Colonic mucosa (tissue), 4 donors: ENCODE measurements around the gene ZWILCH. TPM values are rescaled to one million over a fixed set of nuclear protein-coding genes. Genes with fewer than 3 reads are reported as not detected.

Experiments
- DNase-seq: peaks from one replicate; pipeline ENCODE4 v3.0.0-alpha.2; 2020
- H3K27ac ChIP-seq: fragments of 200-600 bp; one replicate; pipeline ENCODE4 v1.8.0; 2021
- H3K27me3 ChIP-seq: fragments of 200-600 bp; one replicate; pipeline ENCODE4 v1.8.0; 2021
- H3K36me3 ChIP-seq: fragments of 200-600 bp; one replicate; pipeline ENCODE4 v1.8.0; 2021
- H3K4me1 ChIP-seq: fragments of 200-600 bp; one replicate; pipeline ENCODE4 v1.8.0; 2021; ENCODE audit warnings: mild to moderate bottlenecking
- H3K4me3 ChIP-seq: fragments of 200-600 bp; one replicate; pipeline ENCODE4 v1.8.0; 2021
- H3K9ac ChIP-seq, 2 donors: one replicate each; pipeline ENCODE4 v1.7.0; 2013; ENCODE audit warnings: control low read depth in 2 of 2, low read depth in 2 of 2, low read length in 2 of 2
- H3K9me3 ChIP-seq: fragments of 200-600 bp; one replicate; pipeline ENCODE4 v1.8.0; 2021
- intact Hi-C: fragments of 100-400 bp; cut with DNase I; formaldehyde crosslinking; loops from one replicate; pipeline ENCODE4 v1.14.1; 2022
- total RNA-seq, 2 donors: library from RNA; stranded (reverse); fragmentation: NEBNext Ultra II Directional in 1 of 2; extraction: Animal tissue kit (Norgen Biotek cat#: 25700) in 1 of 2; gene quantifications; one replicate each; pipeline ENCODE4 v1.2.1, GENCODE V29; 2021
- TF ChIP-seq, protein P1 (sequence below): fragments of 200-600 bp; IDR thresholded peaks from one replicate; pipeline ENCODE4 v1.8.0; 2022; ENCODE audit warnings: antibody characterized with exemption, mild to moderate bottlenecking
- donor health status: healthy.
- donor health status: DM: no; HTN: no; CAD: no.
- donor health status: DM: no; HTN: no; CAD: no.

ZWILCH gene
- total RNA-seq, 2 donors from 2014 or later, result 8.4 to 20.1 TPM

DNA sequence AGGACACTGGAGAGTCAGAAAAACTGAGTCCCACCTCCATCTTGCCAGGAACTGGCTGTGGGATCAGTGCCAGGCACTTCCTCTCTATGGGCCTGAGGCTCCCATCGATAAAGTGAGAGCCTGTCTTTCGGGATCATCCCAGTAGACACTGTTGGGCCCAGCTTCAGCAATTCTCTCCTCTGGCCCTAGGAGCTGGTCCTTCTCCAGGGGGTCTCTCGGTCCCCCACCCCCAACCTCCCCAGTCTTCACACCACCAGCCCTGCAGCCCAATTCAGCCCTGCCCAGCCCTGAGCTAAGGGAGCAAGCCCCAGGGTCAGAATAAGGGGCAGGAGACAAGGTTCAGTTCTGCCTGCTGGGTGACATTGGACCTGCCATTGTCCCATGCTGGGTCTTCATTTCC, 65.2 kb downstream of the ZWILCH start:
- intact Hi-C loops, result no loop called here
- TF ChIP-seq, protein P1, sequence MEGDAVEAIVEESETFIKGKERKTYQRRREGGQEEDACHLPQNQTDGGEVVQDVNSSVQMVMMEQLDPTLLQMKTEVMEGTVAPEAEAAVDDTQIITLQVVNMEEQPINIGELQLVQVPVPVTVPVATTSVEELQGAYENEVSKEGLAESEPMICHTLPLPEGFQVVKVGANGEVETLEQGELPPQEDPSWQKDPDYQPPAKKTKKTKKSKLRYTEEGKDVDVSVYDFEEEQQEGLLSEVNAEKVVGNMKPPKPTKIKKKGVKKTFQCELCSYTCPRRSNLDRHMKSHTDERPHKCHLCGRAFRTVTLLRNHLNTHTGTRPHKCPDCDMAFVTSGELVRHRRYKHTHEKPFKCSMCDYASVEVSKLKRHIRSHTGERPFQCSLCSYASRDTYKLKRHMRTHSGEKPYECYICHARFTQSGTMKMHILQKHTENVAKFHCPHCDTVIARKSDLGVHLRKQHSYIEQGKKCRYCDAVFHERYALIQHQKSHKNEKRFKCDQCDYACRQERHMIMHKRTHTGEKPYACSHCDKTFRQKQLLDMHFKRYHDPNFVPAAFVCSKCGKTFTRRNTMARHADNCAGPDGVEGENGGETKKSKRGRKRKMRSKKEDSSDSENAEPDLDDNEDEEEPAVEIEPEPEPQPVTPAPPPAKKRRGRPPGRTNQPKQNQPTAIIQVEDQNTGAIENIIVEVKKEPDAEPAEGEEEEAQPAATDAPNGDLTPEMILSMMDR, result no peak
- no peaks in the 10 kb centered on the region for H3K4me1 ChIP-seq
- no peaks in the 10 kb centered on the region for H3K27me3 ChIP-seq
- no peak for DNase-seq
- no peaks in the 10 kb centered on the region for H3K9me3 ChIP-seq
- H3K4me3 ChIP-seq, result no peak overlapping the region
- H3K27ac ChIP-seq, result no peak overlapping the region
- H3K36me3 ChIP-seq, result no peaks in the 10 kb centered on the region
- no peak overlapping the region for H3K9ac ChIP-seq

DNA sequence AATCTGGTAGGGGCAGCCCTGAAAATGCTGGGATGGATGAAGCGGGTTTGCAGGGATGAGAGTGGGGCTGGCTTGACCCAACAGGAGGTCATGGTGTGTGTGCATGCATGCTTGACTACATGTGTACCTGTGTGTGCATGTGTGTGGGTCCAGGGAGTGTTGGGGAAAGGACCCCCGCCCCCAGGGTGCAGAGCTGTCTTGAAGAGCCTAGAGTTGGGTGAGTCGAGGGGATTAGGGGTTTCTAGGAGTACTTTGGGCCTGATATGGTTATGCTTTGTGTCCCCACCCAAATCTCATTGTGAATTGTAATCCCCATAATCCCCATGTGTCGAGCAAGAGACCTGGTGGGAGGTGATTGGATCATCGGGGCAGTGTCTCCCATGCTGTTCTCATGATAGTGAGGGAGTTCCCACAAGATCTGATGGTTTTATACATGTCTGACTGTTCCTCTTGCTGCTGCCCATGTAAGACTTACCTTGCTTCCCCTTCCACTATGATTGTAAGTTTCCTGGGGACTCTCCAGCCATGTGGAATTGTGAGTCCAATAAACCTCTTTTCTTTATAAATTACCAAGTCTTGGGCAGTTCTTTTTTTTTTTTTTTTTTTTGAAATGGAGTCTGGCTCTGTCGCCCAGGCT, 65.8 kb downstream of the ZWILCH start:
- Histone ChIP-seq H3K9me3 (no peaks in the 10 kb centered on the region), H3K36me3 (no peaks in the 10 kb centered on the region), H3K9ac (no peak overlapping the region), H3K27me3 (no peaks in the 10 kb centered on the region), H3K4me1 (no peaks in the 10 kb centered on the region), H3K27ac (no peak overlapping the region), H3K4me3 (no peak overlapping the region)
- DNase-seq, result no peak
- TF ChIP-seq, protein P1, result no peak
- intact Hi-C loops, result no loop called here

DNA sequence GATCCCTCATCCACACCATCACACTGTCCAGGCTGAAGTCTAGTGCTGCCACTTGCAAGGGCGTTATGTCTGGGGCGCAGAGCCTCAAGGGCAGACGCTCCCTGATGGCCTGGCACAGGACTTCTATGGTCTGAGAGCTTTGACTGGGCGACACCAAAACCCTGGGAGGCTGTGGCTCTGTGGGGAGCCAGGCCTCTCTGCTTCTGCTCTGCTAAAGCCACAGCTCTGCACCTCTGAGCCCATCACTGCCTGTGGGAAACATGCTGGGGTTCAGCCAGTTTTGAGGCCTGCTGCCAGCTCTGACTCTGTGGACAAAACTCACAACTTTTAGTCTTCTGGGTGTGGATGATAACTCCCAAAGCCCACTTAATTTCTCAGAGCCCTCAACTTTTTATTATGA, 67.0 kb downstream of the ZWILCH start:
- Histone ChIP-seq H3K9me3 (no peaks in the 10 kb centered on the region), H3K4me1 (no peaks in the 10 kb centered on the region), H3K36me3 (no peaks in the 10 kb centered on the region), H3K27ac (no peak overlapping the region), H3K4me3 (no peak overlapping the region), H3K9ac (no peak overlapping the region), H3K27me3 (no peaks in the 10 kb centered on the region)
- TF ChIP-seq, protein P1, result no peak
- intact Hi-C loops, result no loop called here
- no peak for DNase-seq

DNA sequence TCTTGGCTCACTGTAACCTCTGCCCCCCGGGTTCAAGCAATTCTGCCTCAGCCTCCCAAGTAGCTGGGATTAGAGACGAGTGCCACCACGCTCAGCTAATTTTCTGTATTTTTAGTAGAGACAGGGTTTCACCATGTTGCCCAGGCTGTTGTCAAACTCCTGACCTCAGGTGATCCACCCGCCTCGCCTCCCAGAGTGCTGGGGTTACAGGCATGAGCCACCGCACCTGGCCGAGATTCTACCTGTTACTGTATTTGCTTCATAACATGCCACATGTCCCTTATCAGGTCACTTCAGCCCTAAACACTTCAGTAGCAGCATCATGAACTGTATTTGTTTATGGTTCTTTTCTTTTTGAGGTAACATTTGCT, 68.2 kb downstream of the ZWILCH start:
- no peaks in the 10 kb centered on the region for H3K9me3 ChIP-seq
- H3K36me3 ChIP-seq, result no peaks in the 10 kb centered on the region
- intact Hi-C loops, result no loop called here
- TF ChIP-seq, protein P1, result no peak
- no peaks in the 10 kb centered on the region for H3K27me3 ChIP-seq
- no peak overlapping the region for H3K27ac ChIP-seq
- no peak overlapping the region for H3K4me3 ChIP-seq
- H3K4me1 ChIP-seq, result no peaks in the 10 kb centered on the region
- H3K9ac ChIP-seq, result no peak overlapping the region
- DNase-seq, result no peak

DNA sequence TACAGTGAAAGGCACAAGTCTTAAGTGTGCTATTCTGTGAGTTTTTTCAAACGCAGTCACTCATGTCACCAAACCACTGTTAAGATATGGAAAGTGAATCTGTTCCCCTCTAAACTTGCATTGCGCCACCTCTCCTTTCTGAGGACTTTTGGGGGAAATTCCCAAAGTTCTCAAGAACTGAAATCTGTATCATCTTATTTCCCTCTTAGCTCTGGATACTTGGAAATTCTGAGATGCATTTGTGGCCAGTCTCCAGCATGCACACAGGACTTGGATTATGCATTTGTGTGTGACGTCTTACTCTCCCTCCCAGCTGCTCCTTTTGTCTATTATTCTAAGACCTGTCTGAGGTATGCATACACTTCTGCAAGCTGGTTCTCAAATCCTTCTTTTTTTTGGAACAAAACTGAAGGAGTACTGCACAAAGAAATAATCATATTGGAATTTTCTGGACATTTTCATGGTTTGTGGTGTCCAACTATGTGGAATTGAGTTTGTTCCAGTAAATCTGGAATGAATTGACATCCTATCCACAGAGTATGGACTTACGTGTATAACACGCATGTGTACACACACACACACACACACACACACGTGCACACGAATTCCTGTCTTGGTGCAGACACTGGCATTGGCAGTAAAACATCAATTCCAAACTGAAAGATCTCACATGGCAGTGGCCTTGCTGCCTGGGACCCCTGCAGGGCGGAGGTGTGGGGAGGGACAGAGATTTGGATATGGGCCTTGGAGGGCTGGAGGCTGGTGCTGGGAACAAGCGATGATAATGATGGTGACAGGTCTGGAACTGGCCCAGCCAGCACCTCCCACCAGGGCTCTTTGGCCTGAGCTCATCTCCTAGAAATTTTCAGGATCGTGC, 68.8 kb downstream of the ZWILCH start:
- H3K27ac ChIP-seq, result no peak overlapping the region
- no peaks in the 10 kb centered on the region for H3K27me3 ChIP-seq
- intact Hi-C loops, result no loop called here
- H3K9ac ChIP-seq, result no peak overlapping the region
- H3K4me3 ChIP-seq, result no peak overlapping the region
- no peaks in the 10 kb centered on the region for H3K4me1 ChIP-seq
- H3K36me3 ChIP-seq, result no peaks in the 10 kb centered on the region
- no peaks in the 10 kb centered on the region for H3K9me3 ChIP-seq
- DNase-seq, result no peak
- TF ChIP-seq, protein P1, result no peak
